ENCODE results near the gene PACSIN2. TPM values are rescaled to one million over a fixed set of nuclear protein-coding genes. Genes with fewer than 3 reads are reported as not detected.
A peak's percentile ranks its signal among the peaks of the same experiment; 100 is the strongest.

Gene PACSIN2
- total RNA-seq, 1 donor from 2014 or later = 93.4 TPM

GRCh38 chr22:43009444-43009843 lies 5.5 kb downstream of the PACSIN2 start:
- H3K4me3 Mint-ChIP-seq (ENCODE audit: unreplicated experiment) = no peak overlapping the region
- H3K36me3 Mint-ChIP-seq (ENCODE audit: low read depth) = no peaks in the 10 kb centered on the region
- H3K27me3 Mint-ChIP-seq (ENCODE audit: low read depth) = no peaks in the 10 kb centered on the region
- TF ChIP-seq CTCF (IDR thresholded peaks at IDR 0.05) = no peak
- no peaks in the 10 kb centered on the region for H3K9me3 Mint-ChIP-seq (ENCODE audit: low read depth)
- DNase-seq (ENCODE audit: low spot score) = no peak
- no peak overlapping the region for H3K27ac Mint-ChIP-seq (ENCODE audit: unreplicated experiment)
- peaks cover 60% of the 10 kb centered on the region for H3K4me1 Mint-ChIP-seq (ENCODE audit: low read depth)

GRCh38 chr22:43008921-43009320 lies 6.0 kb downstream of the PACSIN2 start:
- peaks cover 63% of the 10 kb centered on the region for H3K4me1 Mint-ChIP-seq (ENCODE audit: low read depth)

GRCh38 chr22:43008509-43008908 lies 6.4 kb downstream of the PACSIN2 start:
- DNase-seq (ENCODE audit: low spot score) = no peak
- Mint-ChIP-seq H3K27me3 (ENCODE audit: low read depth) (no peaks in the 10 kb centered on the region), H3K4me1 (ENCODE audit: low read depth) (peaks cover 63% of the 10 kb centered on the region), H3K36me3 (ENCODE audit: low read depth) (no peaks in the 10 kb centered on the region), H3K27ac (ENCODE audit: unreplicated experiment) (peak overlapping the region; percentile 80), H3K9me3 (ENCODE audit: low read depth) (no peaks in the 10 kb centered on the region), H3K4me3 (ENCODE audit: unreplicated experiment) (no peak overlapping the region)
- TF ChIP-seq CTCF (IDR thresholded peaks at IDR 0.05) = no peak

More at GRCh38 chr22:43008921-43009320, 6.0 kb downstream of the PACSIN2 start:
- Mint-ChIP-seq H3K27ac (ENCODE audit: unreplicated experiment) (peak overlapping the region; percentile 80), H3K4me3 (ENCODE audit: unreplicated experiment) (no peak overlapping the region), H3K36me3 (ENCODE audit: low read depth) (no peaks in the 10 kb centered on the region), H3K27me3 (ENCODE audit: low read depth) (no peaks in the 10 kb centered on the region), H3K9me3 (ENCODE audit: low read depth) (no peaks in the 10 kb centered on the region)
- no peak for DNase-seq (ENCODE audit: low spot score)
- no peak for TF ChIP-seq CTCF (IDR thresholded peaks at IDR 0.05)

- Mint-ChIP-seq H3K27me3 (ENCODE audit: low read depth) (no peaks in the 10 kb centered on the region), H3K9me3 (ENCODE audit: low read depth) (no peaks in the 10 kb centered on the region), H3K4me1 (ENCODE audit: low read depth) (peaks cover 62% of the 10 kb centered on the region), H3K27ac (ENCODE audit: unreplicated experiment) (peak overlapping the region; percentile 13), H3K4me3 (ENCODE audit: unreplicated experiment) (no peak overlapping the region), H3K36me3 (ENCODE audit: low read depth) (no peaks in the 10 kb centered on the region)
- DNase-seq (ENCODE audit: low spot score) = no peak
- TF ChIP-seq CTCF (IDR thresholded peaks at IDR 0.05) = no peak
Observed at GRCh38 chr22:43007519-43008102, 7.3 kb downstream of the PACSIN2 start.

- no peaks in the 10 kb centered on the region for H3K27me3 Mint-ChIP-seq (ENCODE audit: low read depth)
- H3K9me3 Mint-ChIP-seq (ENCODE audit: low read depth) = no peaks in the 10 kb centered on the region
- H3K4me3 Mint-ChIP-seq (ENCODE audit: unreplicated experiment) = no peak overlapping the region
- H3K36me3 Mint-ChIP-seq (ENCODE audit: low read depth) = no peaks in the 10 kb centered on the region
- H3K4me1 Mint-ChIP-seq (ENCODE audit: low read depth) = peaks cover 68% of the 10 kb centered on the region
- H3K27ac Mint-ChIP-seq (ENCODE audit: unreplicated experiment) = peak overlapping the region; percentile 13
- no peak for TF ChIP-seq CTCF (IDR thresholded peaks at IDR 0.05)
- no peak for DNase-seq (ENCODE audit: low spot score)
Observed at GRCh38 chr22:43006753-43007152, 8.2 kb downstream of the PACSIN2 start.

Data from chondrocyte (in vitro differentiated cells).